GM23338 (cell line): ENCODE measurements around the gene ELF5.

ENCODE experiments used
- CREB1 ChIP-seq: fragments of 250-450 bp; sonication (Bioruptor Pico); IDR thresholded peaks from 2 replicates; pipeline ENCODE4 v1.5.0; 2020; ENCODE audit warnings: low read depth, mild to moderate bottlenecking, moderate library complexity
- CTCF ChIP-seq, 2 experiments: fragments of 200-600 bp in 1 of 2; sonication (generic) in 1 of 2; conservative IDR thresholded peaks; 2 replicates each; pipeline versions ENCODE4 v1.5.1 to v1.6.1; 2016 to 2017; ENCODE audit warnings: antibody characterized with exemption in 2 of 2, low read depth in 2 of 2, mild to moderate bottlenecking in 2 of 2, moderate library complexity in 1 of 2
- EZH2 ChIP-seq: fragments of 200-600 bp; sonication (generic); IDR thresholded peaks from one replicate; pipeline ENCODE4 v1.8.0; 2017; ENCODE audit warnings: antibody characterized with exemption, mild to moderate bottlenecking, low read depth; ENCODE audit not compliant: unreplicated experiment
- EZH2phosphoT487 ChIP-seq: fragments of 200-600 bp; sonication (generic); IDR thresholded peaks from one replicate; pipeline ENCODE4 v1.8.1; 2018; ENCODE audit warnings: antibody characterized with exemption; ENCODE audit not compliant: unreplicated experiment
- JUNB ChIP-seq: IDR thresholded peaks from one replicate; pipeline ENCODE4 v1.6.1; 2016; ENCODE audit warnings: antibody characterized with exemption; ENCODE audit not compliant: unreplicated experiment
- POLR2AphosphoS5 ChIP-seq: IDR thresholded peaks from 2 replicates; pipeline ENCODE4 v1.6.1; 2016; ENCODE audit warnings: antibody characterized with exemption, low read depth
- REST ChIP-seq: IDR thresholded peaks from one replicate; pipeline ENCODE4 v1.6.1; 2018; ENCODE audit warnings: antibody characterized with exemption; ENCODE audit not compliant: unreplicated experiment
- STAT1 ChIP-seq: IDR thresholded peaks from one replicate; pipeline ENCODE4 v1.6.1; 2016; ENCODE audit warnings: antibody characterized with exemption; ENCODE audit not compliant: unreplicated experiment

- TF ChIP-seq CREB1 (CRISPR knock-in tag): no peak
- TF ChIP-seq CTCF (conservative IDR thresholded peaks at IDR 0.05; ENCODE audit: low read depth in 2 of 2): no peak
- no peak for TF ChIP-seq JUNB
- no peak for TF ChIP-seq POLR2AphosphoS5
- no peak for TF ChIP-seq STAT1
- no peak for TF ChIP-seq EZH2phosphoT487
- TF ChIP-seq EZH2: no peak
- no peak for TF ChIP-seq REST
Measured at GRCh38 chr11:34493926-34494595, 19.5 kb downstream of the ELF5 start.
